Activated CD8-positive, alpha-beta memory T cell treated with anti-CD3 and anti-CD28 coated beads for 4 hours (primary cell): ENCODE measurements around the gene NKPD1.
"Not testable (repeated sequence)": the region's sequence is repeated elsewhere in the genome, so short reads cannot be mapped to it uniquely, and the experiment has no call there.

ENCODE experiments used
- DNase-seq, 2 donors: peaks; one replicate each; pipeline ENCODE4 v3.0.0-alpha.2; 2020; ENCODE audit warnings: low read depth in 2 of 2

NKPD1 gene

DNA sequence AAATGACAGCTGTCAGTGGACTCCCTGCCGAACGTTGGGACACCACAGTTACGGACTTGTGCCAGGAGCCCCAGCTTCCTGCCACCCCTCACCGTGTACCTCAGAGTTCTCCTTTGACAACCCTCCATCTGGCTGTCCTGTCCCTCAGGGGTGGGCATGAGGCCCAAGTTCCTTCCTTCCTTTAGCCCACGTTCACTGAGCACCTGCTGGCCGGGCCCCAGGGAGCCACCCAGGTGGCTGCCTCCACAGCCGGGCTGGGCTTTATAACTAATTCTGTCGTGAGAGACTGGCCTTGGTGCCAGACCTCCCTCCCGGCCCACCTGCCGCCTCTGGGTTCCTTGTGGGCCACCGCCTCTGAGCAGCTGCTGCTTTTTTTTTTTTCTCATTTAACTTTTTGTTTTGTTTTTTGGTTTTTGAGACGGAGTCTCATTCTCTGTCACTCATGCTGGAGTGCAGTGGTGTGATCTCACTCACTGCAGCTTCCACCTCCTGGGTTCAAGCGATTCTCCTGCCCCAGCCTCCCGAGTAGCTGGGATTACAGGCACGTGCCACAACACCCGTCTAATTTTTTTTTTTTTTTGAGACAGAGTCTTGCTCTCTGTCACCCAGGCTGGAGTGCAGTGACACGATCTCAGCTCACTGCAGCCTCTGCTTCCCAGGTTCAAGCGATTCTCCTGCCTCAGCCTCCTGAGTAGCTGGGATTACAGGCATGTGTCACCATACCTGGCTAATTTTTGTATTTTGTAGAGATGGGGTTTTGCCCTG, 42.0 kb downstream of the NKPD1 start:
- DNase-seq, result not testable (repeated sequence)

DNA sequence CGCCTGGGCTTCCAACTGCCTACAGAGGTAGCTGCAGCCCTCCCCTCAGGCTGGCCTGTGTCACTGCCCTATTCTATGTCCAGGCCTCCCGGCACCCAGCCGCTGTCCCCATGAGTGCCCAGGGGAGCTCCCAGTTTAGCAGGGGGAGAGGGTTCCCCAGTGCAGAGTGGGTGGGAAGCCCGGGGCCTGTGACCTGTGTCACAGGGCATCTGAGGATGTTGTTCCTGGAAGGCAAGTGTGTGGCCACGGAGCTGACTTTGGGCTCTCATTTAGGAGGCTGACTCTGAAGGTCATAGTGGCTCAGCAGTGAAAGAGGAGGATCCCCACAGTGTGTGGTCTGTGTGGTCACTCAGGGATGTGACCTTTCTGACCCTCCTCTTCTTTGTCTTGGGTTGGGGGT, 42.7 kb downstream of the NKPD1 start:
- no peak for DNase-seq

DNA sequence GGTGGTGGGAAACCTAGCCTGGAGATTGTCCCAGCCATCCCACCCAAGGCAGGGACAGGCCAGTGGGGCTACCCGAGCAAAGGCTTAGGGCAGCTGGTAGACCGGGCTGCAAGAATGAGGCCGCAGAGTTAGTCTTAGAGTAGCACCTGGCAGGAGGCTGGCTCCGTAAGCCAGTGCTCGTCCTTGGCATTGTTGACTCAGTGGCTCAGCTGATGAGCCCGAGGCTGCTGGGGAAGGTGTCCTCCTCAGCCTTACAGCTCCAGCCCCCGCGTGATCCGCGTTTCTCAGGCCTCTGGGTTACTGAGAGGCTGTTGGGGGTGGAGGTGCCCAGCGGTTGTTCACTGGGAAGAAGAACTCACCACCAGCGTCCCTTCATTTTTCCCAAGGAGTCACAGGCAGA, 43.1 kb downstream of the NKPD1 start:
- no peak for DNase-seq

DNA sequence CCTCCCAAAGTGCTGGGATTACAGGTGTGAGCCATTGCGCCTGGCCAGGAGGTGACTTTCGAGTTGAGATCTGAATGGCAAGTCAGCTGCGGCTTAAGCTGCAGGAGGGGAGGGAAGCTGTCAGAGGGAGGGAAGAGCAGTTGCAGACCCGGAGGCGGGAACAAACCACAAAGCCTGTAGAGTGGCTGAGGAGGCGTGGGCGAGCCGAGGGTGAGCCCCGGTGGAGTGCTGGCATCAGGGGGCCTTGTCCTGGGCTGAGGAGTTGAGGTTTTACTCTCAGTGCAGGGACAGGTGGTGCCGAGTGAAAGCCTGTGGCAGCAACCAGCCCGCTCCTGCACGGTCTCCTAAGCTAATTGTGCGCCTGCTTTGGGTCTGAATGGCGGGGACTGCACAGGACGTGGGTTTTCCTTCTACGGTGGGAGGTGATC, 43.6 kb downstream of the NKPD1 start:
- peak; percentile 32 to 33 for DNase-seq

DNA sequence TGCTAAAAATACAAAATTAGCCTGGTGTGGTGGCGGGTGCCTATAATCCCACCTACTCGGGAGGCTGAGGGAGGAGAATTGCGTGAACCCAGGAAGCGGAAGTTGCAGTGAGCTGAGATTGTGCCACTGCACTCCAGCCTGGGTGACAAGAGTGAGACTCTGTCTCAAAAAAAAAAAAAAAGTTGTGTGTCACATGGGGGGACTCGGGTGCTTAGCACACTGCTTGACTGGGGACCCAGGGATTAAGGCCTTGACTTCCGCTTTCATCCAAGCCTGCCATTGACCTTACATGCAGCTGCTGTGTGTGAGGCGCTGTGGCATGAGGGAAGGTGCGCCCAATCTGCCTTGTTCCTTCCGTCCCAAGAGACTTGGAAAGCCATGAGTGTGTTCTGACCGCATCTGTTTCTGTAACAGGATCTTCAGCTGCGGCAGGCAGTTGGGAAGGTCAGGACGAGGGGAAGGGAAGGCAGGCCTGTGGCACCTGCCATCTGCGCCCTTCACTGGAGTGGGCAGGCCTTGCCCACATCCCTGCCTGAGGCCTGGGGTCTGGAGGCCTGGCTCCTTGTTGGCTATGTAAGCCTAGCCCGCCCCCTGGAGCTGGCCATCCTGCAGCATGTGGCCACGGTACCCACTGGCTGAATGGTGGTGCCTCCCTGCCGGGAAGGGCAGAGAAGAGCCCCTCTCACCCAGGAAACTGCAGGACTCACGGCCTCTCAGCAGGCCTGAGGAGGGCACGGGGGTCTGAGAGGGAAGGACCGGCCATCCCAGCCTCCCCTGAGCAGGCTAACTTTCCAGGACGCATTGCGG, 44.8 kb downstream of the NKPD1 start:
- no peak for DNase-seq

DNA sequence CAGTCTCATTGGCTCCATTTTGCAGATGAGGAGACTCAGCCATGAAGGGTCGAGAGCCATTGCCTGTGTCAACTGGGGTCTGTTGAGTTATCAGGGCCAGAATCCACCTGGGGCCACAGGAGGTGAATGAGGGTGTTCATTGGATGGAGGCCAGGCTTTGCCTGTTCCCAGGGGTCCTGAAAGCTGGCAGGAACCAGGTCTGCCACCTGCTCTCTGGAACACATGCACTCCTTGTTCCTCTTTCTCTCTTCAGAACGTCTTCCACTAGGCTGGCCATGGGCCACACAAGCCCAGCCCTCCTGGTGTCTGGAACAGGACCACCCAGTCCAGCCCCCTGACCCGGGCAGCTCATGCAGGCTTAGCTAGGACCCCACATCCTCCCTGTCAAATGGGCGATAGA, 46.7 kb downstream of the NKPD1 start:
- no peak for DNase-seq

DNA sequence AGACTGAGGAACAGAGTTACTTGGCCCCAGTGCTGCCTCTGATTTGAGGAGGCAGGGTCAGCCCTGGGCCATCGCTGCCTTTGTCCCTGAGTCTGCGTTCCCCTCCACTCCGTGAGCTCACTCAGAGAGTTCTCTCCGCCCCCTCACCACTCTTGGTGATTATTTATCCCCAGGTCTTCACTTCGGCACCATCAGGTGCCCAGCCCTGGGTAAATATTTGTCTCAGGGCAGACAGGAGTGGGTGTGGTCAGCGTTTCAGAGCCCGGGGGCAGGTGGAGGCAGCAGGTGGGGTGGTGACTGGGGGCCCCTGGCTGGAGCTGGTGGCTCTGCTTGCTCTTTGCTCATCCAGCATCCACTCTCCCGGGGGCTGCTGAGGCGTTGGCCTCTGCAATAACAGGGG, 47.2 kb downstream of the NKPD1 start:
- no peak for DNase-seq

DNA sequence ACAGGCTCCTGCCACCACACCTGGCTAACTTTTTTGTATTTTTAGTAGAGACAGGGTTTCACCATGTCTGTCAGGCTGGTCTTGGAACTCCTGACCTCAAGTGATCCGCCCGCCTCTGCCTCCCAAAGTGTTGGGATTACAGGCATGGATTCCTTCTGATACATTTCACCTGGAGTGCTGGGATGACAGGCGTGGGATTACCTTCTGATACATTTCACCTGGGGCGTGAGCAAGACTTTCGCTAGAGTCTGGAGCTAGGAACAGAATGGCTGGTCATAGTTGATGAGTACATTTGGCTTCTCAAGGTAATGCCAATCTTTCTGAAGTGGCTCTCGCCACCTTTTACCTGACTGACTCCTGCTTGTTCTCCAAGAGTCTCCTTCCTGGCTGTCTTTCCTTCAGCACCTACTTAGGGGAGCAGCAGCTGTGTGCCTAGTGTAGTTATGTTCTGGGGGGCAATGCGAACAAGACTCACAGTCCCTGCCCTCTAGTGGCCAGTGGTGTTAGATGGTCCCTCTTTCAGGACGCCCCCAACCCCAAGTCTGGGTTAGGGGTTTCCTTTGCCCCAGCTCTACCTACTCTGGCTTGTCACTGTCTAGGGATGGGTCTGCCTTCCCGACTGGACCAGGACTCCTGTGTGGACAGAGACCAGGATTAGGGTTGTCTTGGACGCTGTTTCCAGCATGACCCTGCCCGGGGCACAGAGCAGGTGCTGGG, 48.5 kb downstream of the NKPD1 start:
- no peak for DNase-seq
